ENCODE data around the gene IQGAP1. TPM values are rescaled to one million over a fixed set of nuclear protein-coding genes. Genes with fewer than 3 reads are reported as not detected.

Gene IQGAP1
- polyA plus RNA-seq, 1 donor (not counting 4 experiments of a cell fraction or from before 2014, with no cell fraction given) = 310 TPM

DNA sequence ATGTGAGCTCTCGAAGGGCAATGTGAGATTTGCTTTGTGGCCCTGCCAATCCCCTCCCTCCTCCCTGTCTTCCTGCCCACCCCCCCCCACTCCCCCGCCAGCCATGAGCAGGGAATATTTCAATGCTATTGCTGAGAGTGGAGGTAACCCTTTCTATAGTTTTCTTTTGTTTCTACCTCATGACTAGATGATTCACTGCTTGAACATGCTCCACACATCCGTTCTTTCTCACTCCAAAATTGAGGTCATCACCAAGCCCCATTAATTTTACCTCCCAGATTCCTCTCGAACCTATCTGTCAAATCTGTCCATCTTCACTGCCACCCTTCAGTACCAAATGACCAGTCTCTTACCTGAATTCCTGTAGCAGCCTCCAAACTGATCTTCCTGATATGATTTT lies 23.8 kb upstream of the IQGAP1 start:
- DNase-seq (ENCODE audit: low read depth, low spot score) = peak; percentile 48
- dilution Hi-C loops (cut with MboI; ENCODE audit: extremely low pct_ligation_motif_present, low sequenced_read_pairs) = no loop called here

GRCh38 chr15:90365414-90366055 lies 22.5 kb upstream of the IQGAP1 start:
- Histone ChIP-seq H3K4me2 (ENCODE audit: control insufficient read depth, extremely low read depth, insufficient read depth, low read depth, low read length) (no peak overlapping the region), H3K27me3 (ENCODE audit: control insufficient read depth, extremely low read depth, insufficient read depth, low read length) (no peaks in the 10 kb centered on the region), H3K9ac (ENCODE audit: control insufficient read depth, extremely low read depth, insufficient read depth, low read length) (no peak overlapping the region), H3K36me3 (ENCODE audit: control insufficient read depth in 2 of 2, extremely low read depth in 1 of 2, insufficient read depth in 2 of 2, low read length in 2 of 2) (peaks cover 0 to 1% of the 10 kb centered on the region in 2 experiments), H4K20me1 (ENCODE audit: control insufficient read depth, extremely low read depth, insufficient read depth, low read length) (no peaks in the 10 kb centered on the region), H3K9me3 (ENCODE audit: control insufficient read depth, low read depth, low read length) (no peaks in the 10 kb centered on the region), H3K79me2 (ENCODE audit: control insufficient read depth, insufficient read depth, low read length) (no peaks in the 10 kb centered on the region), H3K27ac (ENCODE audit: control insufficient read depth, insufficient read depth, low read length) (no peak overlapping the region), H2AFZ (ENCODE audit: control insufficient read depth, low read length) (no peak overlapping the region), H3K4me3 (ENCODE audit: control insufficient read depth in 2 of 3, extremely low read depth in 1 of 3, insufficient read depth in 2 of 3, low read depth in 1 of 3, low read length in 3 of 3) (no peak overlapping the region), H3K9me1 (ENCODE audit: control insufficient read depth, extremely low read depth, insufficient read depth, low read length) (no peaks in the 10 kb centered on the region), H3K4me1 (ENCODE audit: control insufficient read depth, extremely low read depth, insufficient read depth, low read length) (peaks cover 34% of the 10 kb centered on the region)
- TF ChIP-seq EZH2 (IDR thresholded peaks at IDR 0.05; ENCODE audit: low read length) (no peak), CTCF (optimal IDR thresholded peaks at IDR 0.05 in 1 of 3, IDR thresholded peaks at IDR 0.05 in 1 of 3, conservative IDR thresholded peaks at IDR 0.05 in 1 of 3; ENCODE audit: extremely low read depth in 1 of 3, insufficient read depth in 2 of 3, low read length in 3 of 3) (no peak)
- DNase-seq (ENCODE audit: low read depth, low spot score) (no peak), FAIRE-seq (no peak)
- dilution Hi-C loops (cut with MboI; ENCODE audit: extremely low pct_ligation_motif_present, low sequenced_read_pairs) = no loop called here

More for the DNA sequence above, 23.8 kb upstream of the IQGAP1 start:
- H3K36me3 ChIP-seq (ENCODE audit: control insufficient read depth in 2 of 2, extremely low read depth in 1 of 2, insufficient read depth in 2 of 2, low read length in 2 of 2) = peaks cover 3 to 5% of the 10 kb centered on the region in 2 experiments
- FAIRE-seq = peak; percentile 74
- H3K9ac ChIP-seq (ENCODE audit: control insufficient read depth, extremely low read depth, insufficient read depth, low read length) = peak overlapping the region; percentile 43
- H2AFZ ChIP-seq (ENCODE audit: control insufficient read depth, low read length) = peak overlapping the region; percentile 40
- H3K4me2 ChIP-seq (ENCODE audit: control insufficient read depth, extremely low read depth, insufficient read depth, low read depth, low read length) = peak overlapping the region; percentile 40
- H3K27ac ChIP-seq (ENCODE audit: control insufficient read depth, insufficient read depth, low read length) = peak overlapping the region; percentile 97
- no peaks in the 10 kb centered on the region for H4K20me1 ChIP-seq (ENCODE audit: control insufficient read depth, extremely low read depth, insufficient read depth, low read length)
- peaks cover 34% of the 10 kb centered on the region for H3K4me1 ChIP-seq (ENCODE audit: control insufficient read depth, extremely low read depth, insufficient read depth, low read length)
- no peaks in the 10 kb centered on the region for H3K9me3 ChIP-seq (ENCODE audit: control insufficient read depth, low read depth, low read length)
- no peak overlapping the region for H3K4me3 ChIP-seq (ENCODE audit: control insufficient read depth in 2 of 3, extremely low read depth in 1 of 3, insufficient read depth in 2 of 3, low read depth in 1 of 3, low read length in 3 of 3)
- no peaks in the 10 kb centered on the region for H3K79me2 ChIP-seq (ENCODE audit: control insufficient read depth, insufficient read depth, low read length)
- H3K9me1 ChIP-seq (ENCODE audit: control insufficient read depth, extremely low read depth, insufficient read depth, low read length) = no peaks in the 10 kb centered on the region
- no peaks in the 10 kb centered on the region for H3K27me3 ChIP-seq (ENCODE audit: control insufficient read depth, extremely low read depth, insufficient read depth, low read length)
- no peak for TF ChIP-seq CTCF (optimal IDR thresholded peaks at IDR 0.05 in 1 of 3, IDR thresholded peaks at IDR 0.05 in 1 of 3, conservative IDR thresholded peaks at IDR 0.05 in 1 of 3; ENCODE audit: extremely low read depth in 1 of 3, insufficient read depth in 2 of 3, low read length in 3 of 3)
- TF ChIP-seq EZH2 (IDR thresholded peaks at IDR 0.05; ENCODE audit: low read length) = no peak
